CD4-positive, alpha-beta memory T cell (primary cell): ENCODE results near the gene NDUFV1. TPM values are rescaled to one million over a fixed set of nuclear protein-coding genes. Genes with fewer than 3 reads are reported as not detected.
"Not testable (repeated sequence)": the region's sequence is repeated elsewhere in the genome, so short reads cannot be mapped to it uniquely, and the experiment has no call there.

Source experiments
- CTCF ChIA-PET: fragments of 350-600 bp; sonication (Branson Sonifier 250); formaldehyde crosslinking; loops from one replicate; lab custom pipeline; 2021; ENCODE audit warnings: inconsistent platforms; ENCODE audit not compliant: partially characterized antibody; lab: Charles Lee
- POLR2A ChIA-PET: fragments of 350-600 bp; sonication (Branson Sonifier 250); formaldehyde crosslinking; loops from one replicate; lab custom pipeline; 2021; ENCODE audit not compliant: partially characterized antibody; lab: Charles Lee
- DNase-seq, 5 donors: peaks; one replicate each; pipeline versions ENCODE4 v3.0.0 to v3.0.0-alpha.2; 2020 to 2022; ENCODE audit warnings: mixed read lengths in 1 of 5
- H3K27ac ChIP-seq: one replicate; pipeline ENCODE4 v1.7.0; 2013; ENCODE audit warnings: low read depth, low read length
- H3K27me3 ChIP-seq: 2 replicates; pipeline ENCODE4 v1.7.0; 2013; ENCODE audit warnings: mild to moderate bottlenecking, low read length, moderate library complexity; ENCODE audit not compliant: insufficient read depth
- H3K36me3 ChIP-seq: 2 replicates; pipeline ENCODE4 v1.7.0; 2013; ENCODE audit warnings: mild to moderate bottlenecking, low read length, moderate library complexity; ENCODE audit not compliant: insufficient read depth
- H3K4me1 ChIP-seq: 2 replicates; pipeline ENCODE4 v1.7.0; 2013; ENCODE audit warnings: mild to moderate bottlenecking, low read length, moderate library complexity; ENCODE audit not compliant: insufficient read depth
- H3K4me3 ChIP-seq, 2 donors: one replicate each; pipeline ENCODE4 v1.7.0; 2013; ENCODE audit warnings: low read length in 2 of 2, mild to moderate bottlenecking in 1 of 2
- H3K9me3 ChIP-seq, 2 donors: one replicate each; pipeline ENCODE4 v1.7.0; 2013; ENCODE audit warnings: low read length in 2 of 2, control low read depth in 1 of 2; ENCODE audit not compliant: control insufficient read depth in 1 of 2
- H3K27ac Mint-ChIP-seq, 7 donors: one replicate each; pipeline ENCODE4 v1.8.0; 2020 to 2021; ENCODE audit warnings: mixed read lengths in 7 of 7, mild to moderate bottlenecking in 6 of 7, inconsistent platforms in 3 of 7, moderate library complexity in 3 of 7
- H3K27me3 Mint-ChIP-seq, 2 donors: one replicate each; pipeline ENCODE4 v1.8.0; 2020 to 2021; ENCODE audit warnings: mixed read lengths in 2 of 2
- H3K36me3 Mint-ChIP-seq, 2 donors: one replicate each; pipeline ENCODE4 v1.8.0; 2020 to 2021; ENCODE audit warnings: mixed read lengths in 2 of 2, inconsistent platforms in 1 of 2, mild to moderate bottlenecking in 1 of 2
- H3K4me1 Mint-ChIP-seq, 4 donors: one replicate each; pipeline ENCODE4 v1.8.0; 2020 to 2021; ENCODE audit warnings: mixed read lengths in 4 of 4, mild to moderate bottlenecking in 1 of 4
- H3K4me3 Mint-ChIP-seq, 8 donors: one replicate each; pipeline ENCODE4 v1.8.0; 2020 to 2021; ENCODE audit warnings: mixed read lengths in 8 of 8, mild to moderate bottlenecking in 7 of 8, moderate library complexity in 6 of 8, inconsistent platforms in 3 of 8
- H3K9me3 Mint-ChIP-seq, 8 donors: one replicate each; pipeline ENCODE4 v1.8.0; 2020 to 2021; ENCODE audit warnings: mixed read lengths in 8 of 8, mild to moderate bottlenecking in 5 of 8, inconsistent platforms in 3 of 8, moderate library complexity in 1 of 8
- intact Hi-C: fragments of 100-400 bp; cut with micrococcal nuclease; formaldehyde crosslinking; loops from one replicate; pipeline ENCODE4 v1.15.1; 2023
- polyA plus RNA-seq, 2 donors: library from polyadenylated mRNA; unstranded; fragments of 300-500 nt; fragmentation: Illumina TruSeq; gene quantifications; one replicate each; pipeline ENCODE4 v1.2.3, GENCODE V29; 2021
- total RNA-seq, 2 experiments: library from RNA; stranded (reverse); gene quantifications; one replicate each; pipeline ENCODE4 v1.2.3, GENCODE V29; 2021

Gene NDUFV1
- total RNA-seq (100 to 1,000 TPM; 204 to 212 TPM), polyA plus RNA-seq (100 to 1,000 TPM; 124 to 133 TPM)

- H3K4me3 ChIP-seq, result peak within 1 kb of the TSS; percentile 38 to 86
- intact Hi-C loops, result loop anchor here (1.0 to 2.0 kb wide), 5 partner anchors 8 to 254 kb away; partner anchors contain the start of genes CDK2AP2, GSTP1, NUDT8 and POLD4
- Mint-ChIP-seq H3K27ac (peak within 1 kb of the TSS; percentile 76 to 97 (median 93)), H3K4me1 (peaks cover 4 to 27% (median 9%) of the 10 kb centered on the region in 4 donors), H3K27me3 (peaks cover 2 to 6% of the 10 kb centered on the region in 2 donors), H3K4me3 (peak within 1 kb of the TSS; percentile 86 to 97 (median 92)), H3K36me3 (peaks cover 11 to 26% of the 10 kb centered on the region in 2 donors), H3K9me3 (peaks cover 0 to 1% (median 0%) of the 10 kb centered on the region in 8 donors)
- H3K36me3 ChIP-seq, result peaks cover 33% of the 10 kb centered on the region
- peak; percentile 94 to 96 (median 94) for DNase-seq
- CTCF ChIA-PET, result interaction anchor here (0.7 to 1.4 kb wide), 2 partner anchors 9 to 20 kb away, joined by 4 read pairs; no protein-coding TSS in a partner anchor
- H3K9me3 ChIP-seq, result no peaks in the 10 kb centered on the region
- POLR2A ChIA-PET, result interaction anchor here (1.6 kb wide), 1 partner anchor 23 kb away, joined by 8 read pairs; the partner anchor contains the start of gene GSTP1
- peak within 1 kb of the TSS; percentile 83 for H3K27ac ChIP-seq
- no peaks in the 10 kb centered on the region for H3K27me3 ChIP-seq
- H3K4me1 ChIP-seq, result peaks cover 13% of the 10 kb centered on the region
Measured at GRCh38 chr11:67606492-67607295, at the start of gene NDUFV1. Gene NDUFV1 (plus strand): TSS chr11:67606936. CDS start chr11:67607005, 69 bp downstream.

DNA sequence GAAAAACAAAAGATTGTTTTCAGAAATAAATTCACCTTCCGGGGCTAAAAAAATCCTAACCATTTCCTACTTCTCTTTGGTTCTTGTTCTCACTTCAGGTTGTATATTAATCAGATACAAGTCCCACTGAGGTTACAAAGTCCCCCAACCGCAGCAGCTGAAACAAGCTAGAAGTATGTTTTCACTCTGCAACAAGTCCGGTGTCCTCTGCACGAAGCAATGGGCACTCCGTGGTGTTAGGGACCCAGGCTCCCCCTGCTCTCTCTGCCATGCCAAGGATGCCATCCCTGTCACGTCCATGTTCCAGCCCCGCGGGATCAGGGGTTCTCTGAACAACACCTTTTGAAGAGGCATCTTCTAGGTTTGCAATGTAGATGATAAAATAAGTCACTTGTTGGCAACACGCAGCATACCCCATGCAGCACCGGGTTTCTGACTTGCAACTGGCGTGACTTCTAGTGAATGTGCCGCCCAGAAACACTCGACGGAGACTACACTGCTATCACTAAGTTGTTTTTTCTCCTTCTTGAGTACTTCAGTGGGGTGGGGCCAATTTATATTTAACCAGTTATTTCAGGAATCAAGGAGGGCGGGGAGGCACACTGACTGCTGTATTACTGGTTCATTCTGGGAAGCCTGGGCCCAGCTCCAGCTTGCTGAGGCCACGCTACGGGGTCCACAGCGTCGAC is 48.5 kb upstream of the NDUFV1 start:
- Histone ChIP-seq H3K27ac (no peak overlapping the region), H3K4me1 (no peaks in the 10 kb centered on the region), H3K4me3 (no peak overlapping the region), H3K9me3 (no peaks in the 10 kb centered on the region), H3K27me3 (no peaks in the 10 kb centered on the region), H3K36me3 (no peaks in the 10 kb centered on the region)
- Mint-ChIP-seq H3K36me3 (no peaks in the 10 kb centered on the region), H3K4me1 (peaks cover 0 to 9% (median 3%) of the 10 kb centered on the region in 4 donors), H3K27ac (no peak overlapping the region), H3K4me3 (no peak overlapping the region), H3K9me3 (no peaks in the 10 kb centered on the region), H3K27me3 (peaks cover 0 to 11% of the 10 kb centered on the region in 2 donors)
- ChIA-PET CTCF (no interaction called here), POLR2A (no interaction called here)
- no peak for DNase-seq
- intact Hi-C loops, result no loop called here

DNA sequence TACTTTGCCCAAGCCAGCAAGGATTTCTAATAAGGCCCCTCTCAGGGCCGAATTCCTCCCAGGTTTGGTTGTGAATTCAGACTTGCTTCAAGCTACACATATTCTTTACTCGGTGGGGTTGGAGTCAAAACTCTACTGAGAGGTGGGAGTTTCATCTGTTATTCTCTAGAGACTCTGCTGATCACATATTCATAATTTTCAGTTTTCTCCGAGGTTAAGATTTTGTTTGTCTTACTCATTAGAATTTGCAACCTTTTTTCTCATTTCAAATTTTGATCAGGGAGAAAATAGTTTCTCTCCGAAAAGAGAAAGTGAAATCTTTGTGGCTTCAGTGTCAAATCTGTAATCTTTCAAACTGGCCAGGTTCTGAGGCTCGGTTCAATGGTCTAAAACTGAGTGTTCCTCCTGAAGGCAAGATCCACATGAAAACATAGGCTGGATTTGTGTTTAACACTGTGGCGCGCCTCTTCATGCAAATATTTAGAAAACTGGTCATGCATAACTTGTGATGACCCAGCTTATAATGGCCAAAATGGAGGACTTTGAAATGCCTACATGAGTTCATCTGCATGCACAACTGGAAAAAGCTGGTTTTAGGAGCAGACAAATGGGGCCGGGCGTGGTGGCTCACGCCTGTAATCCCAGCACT is 44.6 kb upstream of the NDUFV1 start:
- no peak for DNase-seq
- intact Hi-C loops, result no loop called here
- Mint-ChIP-seq H3K9me3 (no peaks in the 10 kb centered on the region), H3K27me3 (peaks cover 2 to 13% of the 10 kb centered on the region in 2 donors), H3K4me3 (peak overlapping the region in 2 of 8 donors; percentile 32 to 50), H3K27ac (peak overlapping the region in 1 of 7 donors; percentile 83), H3K36me3 (no peaks in the 10 kb centered on the region), H3K4me1 (peaks cover 0 to 9% (median 4%) of the 10 kb centered on the region in 4 donors)
- Histone ChIP-seq H3K4me3 (no peak overlapping the region), H3K4me1 (no peaks in the 10 kb centered on the region), H3K9me3 (no peaks in the 10 kb centered on the region), H3K27me3 (no peaks in the 10 kb centered on the region), H3K27ac (no peak overlapping the region), H3K36me3 (no peaks in the 10 kb centered on the region)
- CTCF ChIA-PET, result no interaction called here
- POLR2A ChIA-PET, result no interaction called here

DNA sequence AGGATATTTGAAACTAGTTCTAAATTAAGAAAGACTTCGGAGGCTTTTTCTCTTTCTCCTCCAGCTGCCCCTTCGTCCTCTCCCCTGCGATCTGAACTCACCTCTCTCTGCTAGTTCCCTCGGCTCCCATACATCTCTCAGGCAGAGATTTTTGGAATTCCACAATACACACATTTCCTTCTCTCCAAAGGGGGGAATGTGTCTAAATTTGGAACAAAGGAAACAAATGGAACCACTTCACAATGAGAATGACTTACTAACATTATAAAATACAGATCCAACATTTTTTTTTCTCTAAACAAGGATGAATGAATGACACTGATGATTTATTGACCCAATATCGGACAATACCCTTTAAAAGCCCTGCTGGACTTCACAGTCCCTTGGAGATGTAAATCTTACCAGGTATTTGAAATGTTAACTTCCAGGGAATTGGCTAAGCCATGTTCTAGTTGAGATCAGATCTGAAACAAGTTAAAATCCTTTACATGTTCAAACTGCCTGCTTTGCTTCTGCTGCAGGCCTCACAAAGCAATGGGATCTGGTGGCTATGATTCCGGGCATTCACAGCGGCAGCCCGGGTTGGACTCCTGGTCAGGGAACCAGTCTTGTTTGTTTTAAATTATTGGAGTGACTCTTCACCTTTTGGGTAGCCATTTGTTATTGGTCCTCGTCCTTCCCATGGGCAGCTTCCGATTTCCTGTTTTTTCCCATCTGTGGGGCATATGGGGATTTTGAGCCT is 43.6 kb upstream of the NDUFV1 start:
- no peak for DNase-seq
- H3K36me3 Mint-ChIP-seq, result no peaks in the 10 kb centered on the region
- no peak overlapping the region for H3K4me3 ChIP-seq
- no peaks in the 10 kb centered on the region for H3K36me3 ChIP-seq
- ChIA-PET CTCF (no interaction called here), POLR2A (no interaction called here)
- no peaks in the 10 kb centered on the region for H3K27me3 ChIP-seq
- H3K9me3 ChIP-seq, result no peaks in the 10 kb centered on the region
- intact Hi-C loops, result no loop called here
- no peak overlapping the region for H3K27ac Mint-ChIP-seq
- no peak overlapping the region for H3K27ac ChIP-seq
- peaks cover 2 to 13% of the 10 kb centered on the region in 2 donors for H3K27me3 Mint-ChIP-seq
- peak overlapping the region in 1 of 8 donors; percentile 52 for H3K4me3 Mint-ChIP-seq
- no peaks in the 10 kb centered on the region for H3K4me1 ChIP-seq
- H3K9me3 Mint-ChIP-seq, result no peaks in the 10 kb centered on the region
- H3K4me1 Mint-ChIP-seq, result peaks cover 0 to 9% (median 4%) of the 10 kb centered on the region in 4 donors

GRCh38 chr11:67563705-67564114 is 43.0 kb upstream of the NDUFV1 start:
- H3K9me3 Mint-ChIP-seq, H3K36me3 ChIP-seq, DNase-seq, H3K27ac Mint-ChIP-seq, H3K27ac ChIP-seq, H3K27me3 ChIP-seq, H3K4me1 Mint-ChIP-seq, H3K4me3 ChIP-seq, H3K4me3 Mint-ChIP-seq, intact Hi-C loops, H3K9me3 ChIP-seq, H3K4me1 ChIP-seq, H3K36me3 Mint-ChIP-seq, POLR2A ChIA-PET, CTCF ChIA-PET: not testable (repeated sequence)
- H3K27me3 Mint-ChIP-seq, result peaks cover 2 to 13% of the 10 kb centered on the region in 2 donors

GRCh38 chr11:67564230-67564629 is 42.5 kb upstream of the NDUFV1 start:
- H3K27ac ChIP-seq, result no peak overlapping the region
- Mint-ChIP-seq H3K4me3 (no peak overlapping the region), H3K9me3 (no peaks in the 10 kb centered on the region), H3K27ac (no peak overlapping the region), H3K27me3 (peaks cover 2 to 13% of the 10 kb centered on the region in 2 donors), H3K36me3 (no peaks in the 10 kb centered on the region), H3K4me1 (peaks cover 0 to 9% (median 4%) of the 10 kb centered on the region in 4 donors)
- ChIA-PET CTCF (no interaction called here), POLR2A (no interaction called here)
- no peaks in the 10 kb centered on the region for H3K27me3 ChIP-seq
- H3K4me1 ChIP-seq, result no peaks in the 10 kb centered on the region
- no peaks in the 10 kb centered on the region for H3K9me3 ChIP-seq
- no peaks in the 10 kb centered on the region for H3K36me3 ChIP-seq
- H3K4me3 ChIP-seq, result no peak overlapping the region
- intact Hi-C loops, result no loop called here
- no peak for DNase-seq
